HEK293 (cell line): ENCODE results near the gene BCL6.

Experiments used
- CTCF ChIP-seq: fragments of 450-650 bp; formaldehyde crosslinking; IDR thresholded peaks from 2 replicates; pipeline ENCODE4 v1.5.1; 2016; ENCODE audit warnings: missing biosample characterization, missing genetic modification characterization
- ELK4 ChIP-seq: IDR thresholded peaks from 2 replicates; pipeline ENCODE4 v1.6.1; 2011; ENCODE audit warnings: mild to moderate bottlenecking, low read depth, low read length, borderline replicate concordance
- KLF17 ChIP-seq: fragments of 450-650 bp; formaldehyde crosslinking; IDR thresholded peaks from 2 replicates; pipeline ENCODE4 v1.5.1; 2016; ENCODE audit warnings: missing biosample characterization, missing genetic modification characterization
- REST ChIP-seq: fragments of 450-650 bp; formaldehyde crosslinking; IDR thresholded peaks from 2 replicates; pipeline ENCODE4 v1.5.1; 2016; ENCODE audit warnings: missing biosample characterization, missing genetic modification characterization
- TCF7L2 ChIP-seq: IDR thresholded peaks from 2 replicates; pipeline ENCODE4 v1.6.1; 2011; ENCODE audit warnings: low read depth, mild to moderate bottlenecking, inconsistent platforms, low read length, moderate library complexity, borderline replicate concordance
- ZBTB1 ChIP-seq: fragments of 450-650 bp; formaldehyde crosslinking; IDR thresholded peaks from 2 replicates; pipeline ENCODE4 v1.5.1; 2016; ENCODE audit warnings: missing biosample characterization, missing genetic modification characterization
- ZBTB44 ChIP-seq: fragments of 450-650 bp; IDR thresholded peaks from 2 replicates; pipeline ENCODE4 v1.5.1; 2018; ENCODE audit warnings: missing biosample characterization, mild to moderate bottlenecking, missing genetic modification characterization
- ZBTB7A ChIP-seq: fragments of 450-650 bp; formaldehyde crosslinking; IDR thresholded peaks from 2 replicates; pipeline ENCODE4 v1.5.1; 2016; ENCODE audit warnings: low read depth, missing biosample characterization, missing genetic modification characterization
- ZEB2 ChIP-seq: fragments of 450-650 bp; formaldehyde crosslinking; IDR thresholded peaks from 2 replicates; pipeline ENCODE4 v1.5.1; 2016; ENCODE audit warnings: missing biosample characterization, missing genetic modification characterization
- ZNF155 ChIP-seq: fragments of 450-650 bp; formaldehyde crosslinking; IDR thresholded peaks from 2 replicates; pipeline ENCODE4 v1.5.1; 2016; ENCODE audit warnings: missing biosample characterization, missing genetic modification characterization
- ZNF571 ChIP-seq: fragments of 450-650 bp; formaldehyde crosslinking; IDR thresholded peaks from 2 replicates; pipeline ENCODE4 v1.5.0; 2017; ENCODE audit warnings: missing biosample characterization, missing genetic modification characterization
- ZNF639 ChIP-seq: fragments of 450-650 bp; formaldehyde crosslinking; IDR thresholded peaks from 2 replicates; pipeline ENCODE4 v1.5.1; 2016; ENCODE audit warnings: missing biosample characterization, missing genetic modification characterization
- ZNF830 ChIP-seq: fragments of 450-650 bp; IDR thresholded peaks from 2 replicates; pipeline ENCODE4 v1.5.0; 2018; ENCODE audit warnings: missing biosample characterization, missing genetic modification characterization, low read depth, mild to moderate bottlenecking, moderate library complexity

GRCh38 chr3:187741403-187742350 is 3.6 kb downstream of the BCL6 start:
- TF ChIP-seq ZNF830 (tag by site-specific recombination) (no peak), TCF7L2 (no peak), CTCF (0 out of 2 replicates have a peak, but pooled peaks have one; percentile 26), ZBTB44 (no peak), ELK4 (no peak), REST (tag by site-specific recombination) (no peak), ZNF639 (tag by site-specific recombination) (no peak), KLF17 (tag by site-specific recombination) (no peak), ZNF571 (no peak), ZEB2 (peak; percentile 16; the same call in 1 of the 2 replicates), ZBTB7A (tag by site-specific recombination) (no peak; the same call in 1 of the 2 replicates), ZBTB1 (tag by site-specific recombination) (no peak), ZNF155 (tag by site-specific recombination) (no peak)
